GM12878 (cell line): ENCODE data around the gene MTFMT. TPM values are rescaled to one million over a fixed set of nuclear protein-coding genes. Genes with fewer than 3 reads are reported as not detected.

ENCODE experiments used
- ATAC-seq: fragments of 200-7000 bp; cut with Tn5 transposase; 3 replicates; pipeline ENCODE4 v1.9.1; 2020; ENCODE audit warnings: mild to moderate bottlenecking, moderate library complexity
- BruUV-seq: library from RNA; stranded (reverse); fragments of 400-500 nt; replicated peaks from 2 replicates; lab custom pipeline; 2021; lab: Mats Ljungman, UMichigan
- CTCF ChIA-PET: fragments of 300-600 bp; sonication (Branson Sonifier 250); formaldehyde crosslinking; extraction: SDS; loops from one replicate; lab custom pipeline; 2021; ENCODE audit warnings: inconsistent platforms; lab: Yijun Ruan, JAX
- POLR2A ChIA-PET: fragments of 350-600 bp; formaldehyde crosslinking; extraction: SDS; loops from one replicate; lab custom pipeline; 2021; ENCODE audit warnings: inconsistent platforms; lab: Charles Lee
- RAD21 ChIA-PET: fragments of 300-600 bp; sonication (Branson Sonifier 250); formaldehyde crosslinking; loops from one replicate; lab custom pipeline; 2023; ENCODE audit warnings: antibody characterized with exemption; ENCODE audit not compliant: unreplicated experiment; lab: Charles Lee
- SMC1A ChIA-PET: fragments of 300-600 bp; sonication (Branson Sonifier 250); formaldehyde crosslinking; loops from one replicate; lab custom pipeline; 2023; ENCODE audit not compliant: unreplicated experiment, uncharacterized antibody; lab: Charles Lee
- DNase-seq: peaks from one replicate; pipeline ENCODE4 v3.0.0-alpha.2; 2011; ENCODE audit warnings: low read depth, low spot score
- FAIRE-seq: peaks from 3 replicates; lab custom pipeline; 2011; peaks lifted over from hg19 to GRCh38; lab: Jason Lieb, UNC
- H2AFZ ChIP-seq: 2 replicates; pipeline ENCODE4 v1.6.0; 2011; ENCODE audit warnings: low read depth, low read length, control low read depth; ENCODE audit not compliant: control insufficient read depth
- H3K27ac ChIP-seq: 2 replicates; pipeline ENCODE4 v1.5.1; 2011; ENCODE audit warnings: control low read depth; ENCODE audit not compliant: control insufficient read depth, insufficient read depth
- H3K27me3 ChIP-seq, 2 experiments: replicated peaks in 1 of 2; 2 replicates each; pipeline versions ENCODE4 v1.6.0 to v1.6.1; 2011; ENCODE audit warnings: low read length in 1 of 2; ENCODE audit not compliant: control insufficient read depth in 2 of 2, insufficient read depth in 2 of 2
- H3K36me3 ChIP-seq, 2 experiments: 2 replicates each; pipeline ENCODE4 v1.5.1; 2011; ENCODE audit warnings: low read length in 1 of 2; ENCODE audit not compliant: control insufficient read depth in 2 of 2, insufficient read depth in 2 of 2
- H3K4me1 ChIP-seq: 2 replicates; pipeline ENCODE4 v1.6.1; 2011; ENCODE audit warnings: mild to moderate bottlenecking, low read length, moderate library complexity, mixed read lengths; ENCODE audit not compliant: control insufficient read depth, insufficient read depth
- H3K4me2 ChIP-seq: 2 replicates; pipeline ENCODE4 v1.6.0; 2011; ENCODE audit warnings: control low read depth; ENCODE audit not compliant: control insufficient read depth, insufficient read depth
- H3K4me3 ChIP-seq: fragments of 200-600 bp; sonication (generic); 2 replicates; pipeline ENCODE4 v1.5.1; 2016
- H3K79me2 ChIP-seq: 2 replicates; pipeline ENCODE4 v1.6.0; 2011; ENCODE audit warnings: low read length; ENCODE audit not compliant: control insufficient read depth, insufficient read depth
- H3K9ac ChIP-seq: 2 replicates; pipeline ENCODE4 v1.8.0; 2011; ENCODE audit warnings: low read length, control low read depth, mixed read lengths; ENCODE audit not compliant: control insufficient read depth, insufficient read depth
- H3K9me3 ChIP-seq: replicated peaks from 3 replicates; pipeline ENCODE4 v1.5.1; 2011; ENCODE audit warnings: mild to moderate bottlenecking, low read length; ENCODE audit not compliant: control insufficient read depth, insufficient read depth
- H4K20me1 ChIP-seq: 2 replicates; pipeline ENCODE4 v1.6.0; 2011; ENCODE audit not compliant: control insufficient read depth, insufficient read depth
- CBFB ChIP-seq: IDR thresholded peaks from 2 replicates; pipeline ENCODE4 v1.6.1; 2016; ENCODE audit warnings: antibody characterized with exemption, low read depth
- EED ChIP-seq: sonication (generic); IDR thresholded peaks from 2 replicates; pipeline ENCODE4 v1.6.1; 2016; ENCODE audit warnings: antibody characterized with exemption, low read depth
- EP300 ChIP-seq, 2 experiments: fragments of 150-350 bp in 1 of 2; IDR thresholded peaks; 2 replicates each; pipeline ENCODE4 v1.6.1; 2011 to 2012; ENCODE audit warnings: low read depth in 2 of 2, low read length in 2 of 2, borderline replicate concordance in 1 of 2, improper control_type of control experiment in 1 of 2, inconsistent platforms in 1 of 2; ENCODE audit not compliant: control insufficient read depth in 1 of 2
- RAD51 ChIP-seq: fragments of 450-650 bp; IDR thresholded peaks from 2 replicates; pipeline ENCODE4 v1.6.1; 2016; ENCODE audit warnings: moderate library complexity, mild to moderate bottlenecking, inconsistent platforms
- SMAD1 ChIP-seq: fragments of 450-650 bp; IDR thresholded peaks from 2 replicates; pipeline ENCODE4 v1.6.1; 2018; ENCODE audit warnings: mild to moderate bottlenecking, low read depth; ENCODE audit not compliant: partially characterized antibody
- STAT3 ChIP-seq: IDR thresholded peaks from 2 replicates; pipeline ENCODE4 v1.6.1; 2011; ENCODE audit warnings: low read depth, low read length, improper control_type of control experiment
- SUZ12 ChIP-seq: fragments of 200-600 bp; sonication (generic); IDR thresholded peaks from one replicate; pipeline ENCODE4 v1.6.1; 2018; ENCODE audit warnings: antibody characterized with exemption, mild to moderate bottlenecking; ENCODE audit not compliant: unreplicated experiment
- ZNF274 ChIP-seq: IDR thresholded peaks from one replicate; pipeline ENCODE4 v1.8.0; 2011; ENCODE audit not compliant: insufficient read length, insufficient read depth
- WGBS: methylation state at CpG from one replicate; pipeline ENCODE4 v1.1.6; 2016; ENCODE audit warnings: low lambda C conversion rate; ENCODE audit not compliant: insufficient replicate concordance, insufficient coverage; ENCODE audit errors: missing lambda C conversion rate; 5-methylcytosine and 5-hydroxymethylcytosine counted together
- in situ Hi-C: fragments of 300-500 bp; cut with MboI; formaldehyde crosslinking; loops from 9 replicates; pipeline ENCODE4 v1.14.3; 2018; ENCODE audit warnings: mixed read lengths
- intact Hi-C: fragments of 100-400 bp; cut with micrococcal nuclease; formaldehyde crosslinking; loops from one replicate; pipeline ENCODE4 v1.14.2; 2022; ENCODE audit not compliant: unreplicated experiment
- polyA plus RNA-seq, 11 experiments: library from polyadenylated mRNA; depleted of rRNA in 4 of 11; unstranded in 6 of 11; stranded (reverse) in 5 of 11; fragments of >200 nt; fragmentation: Nextera tagmentation in 4 of 11; fragmentation: Illumina TruSeq in 1 of 11; extraction: Ambion mirVana in 4 of 11; extraction: Trizol in 1 of 11; gene quantifications; 1 replicate in 1 of 11; 2 replicates in 10 of 11; pipeline versions ENCODE4 v1.2.1 to v1.2.3, GENCODE V29; 2011 to 2016; ENCODE audit warnings: inconsistent platforms in 2 of 11, missing spikeins in 2 of 11, low read depth in 1 of 11
- total RNA-seq, 4 experiments: library from RNA; depleted of rRNA in 3 of 4; stranded (reverse); fragments of >200 nt in 3 of 4; fragmentation: Illumina TruSeq in 1 of 4; extraction: Trizol in 1 of 4; gene quantifications; 2 replicates each; pipeline versions ENCODE4 v1.2.1 to v1.2.3, GENCODE V29; 2013 to 2021
- TF ChIP-seq, protein P1 (sequence below): IDR thresholded peaks from 2 replicates; pipeline ENCODE4 v1.6.1; 2011; ENCODE audit warnings: borderline replicate concordance, low read depth, mild to moderate bottlenecking, moderate library complexity, mixed read lengths, low read length; ENCODE audit not compliant: insufficient read depth; ENCODE audit errors: extremely low read length

Gene MTFMT
- total and polyA plus RNA-seq, 10 of the 15 experiments (the other 5 are each of a cell fraction or from before 2014, with no cell fraction given) = 1.7 to 29.8 (median 17.4) TPM

- no peaks in the 10 kb centered on the region for H3K9me3 ChIP-seq
- intact Hi-C loops (no loop called here), in situ Hi-C loops (no loop called here)
- WGBS = 43% methylated on average over 4 of the region's 4 CpGs
- H3K79me2 ChIP-seq = no peaks in the 10 kb centered on the region
- CTCF ChIA-PET = interaction anchor here (0.5 to 3.5 kb wide), 10 partner anchors 9 to 781 kb away, joined by 3 to 22 read pairs (median 4); no protein-coding TSS in a partner anchor
- no peak overlapping the region for H3K27ac ChIP-seq
- H3K36me3 ChIP-seq = no peaks in the 10 kb centered on the region
- H2AFZ ChIP-seq = no peak overlapping the region
- BruUV-seq = no TSS peak
- H3K4me1 ChIP-seq = no peaks in the 10 kb centered on the region
- no peak overlapping the region for H3K9ac ChIP-seq
- ATAC-seq (no peak), FAIRE-seq (no peak), DNase-seq (no peak)
- no peaks in the 10 kb centered on the region for H3K27me3 ChIP-seq
- H4K20me1 ChIP-seq = no peaks in the 10 kb centered on the region
- SMC1A ChIA-PET = interaction anchor here (0.8 to 4.9 kb wide), 2 partner anchors 9 to 310 kb away, joined by 3 to 28 read pairs; no protein-coding TSS in a partner anchor
- POLR2A ChIA-PET = interaction anchor here (0.6 to 2.5 kb wide), 3 partner anchors 9 to 62 kb away, joined by 3 to 6 read pairs (median 3); no protein-coding TSS in a partner anchor
- RAD21 ChIA-PET = interaction anchor here (1.0 to 3.3 kb wide), 3 partner anchors 9 to 41 kb away, joined by 3 to 20 read pairs (median 4); no protein-coding TSS in a partner anchor
- TF ChIP-seq SMAD1 = no peak
- no peak for TF ChIP-seq CBFB
- TF ChIP-seq RAD51 = no peak
- no peak for TF ChIP-seq SUZ12
- no peak for TF ChIP-seq EP300 (IDR thresholded peaks at IDR 0.05; ENCODE audit: borderline replicate concordance in 1 of 2, control insufficient read depth in 1 of 2, low read depth in 2 of 2, low read length in 2 of 2)
- TF ChIP-seq ZNF274 = no peak
- TF ChIP-seq, protein P1, sequence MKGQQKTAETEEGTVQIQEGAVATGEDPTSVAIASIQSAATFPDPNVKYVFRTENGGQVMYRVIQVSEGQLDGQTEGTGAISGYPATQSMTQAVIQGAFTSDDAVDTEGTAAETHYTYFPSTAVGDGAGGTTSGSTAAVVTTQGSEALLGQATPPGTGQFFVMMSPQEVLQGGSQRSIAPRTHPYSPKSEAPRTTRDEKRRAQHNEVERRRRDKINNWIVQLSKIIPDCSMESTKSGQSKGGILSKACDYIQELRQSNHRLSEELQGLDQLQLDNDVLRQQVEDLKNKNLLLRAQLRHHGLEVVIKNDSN = no peak
- TF ChIP-seq EED = no peak
- TF ChIP-seq STAT3 = no peak
- H3K4me2 ChIP-seq = no peak overlapping the region
- H3K4me3 ChIP-seq = no peak overlapping the region
Measured at GRCh38 chr15:65042776-65043327, 13.4 kb upstream of the MTFMT start.
